Retina (tissue), 1 donor: ENCODE measurements around the gene SPACA4.

Experiments used
- DNase-seq: peaks from one replicate; pipeline ENCODE4 v3.0.0-alpha.2; 2016

The SPACA4 gene

GRCh38 chr19:48598996-48599700 lies 7.4 kb upstream of the SPACA4 start:
- DNase-seq, result no peak

GRCh38 chr19:48600679-48601417 lies 5.7 kb upstream of the SPACA4 start:
- no peak for DNase-seq

- DNase-seq, result no peak
Observed at GRCh38 chr19:48603001-48603400, 3.5 kb upstream of the SPACA4 start.

GRCh38 chr19:48603449-48603848 lies 3.1 kb upstream of the SPACA4 start:
- DNase-seq, result no peak

- no peak for DNase-seq
Observed at GRCh38 chr19:48603850-48604249, 2.7 kb upstream of the SPACA4 start.

GRCh38 chr19:48607359-48607755 lies 815 bp downstream of the SPACA4 start:
- no peak for DNase-seq

GRCh38 chr19:48608798-48609263 lies 2.3 kb downstream of the SPACA4 start:
- DNase-seq, result peak; percentile 69

GRCh38 chr19:48609571-48610108 lies 3.1 kb downstream of the SPACA4 start:
- no peak for DNase-seq

GRCh38 chr19:48611872-48612271 lies 5.3 kb downstream of the SPACA4 start:
- DNase-seq, result no peak

- no peak for DNase-seq
Observed at GRCh38 chr19:48613024-48613851, 6.7 kb downstream of the SPACA4 start.

GRCh38 chr19:48613852-48614435 lies 7.4 kb downstream of the SPACA4 start:
- no peak for DNase-seq

- DNase-seq, result no peak
Observed at GRCh38 chr19:48614436-48615230, 8.1 kb downstream of the SPACA4 start, which contains the start of gene FAM83E. TSS of gene FAM83E (minus strand) at chr19:48615076. CDS start at chr19:48613372, 1,704 bp downstream.

- no peak for DNase-seq
Observed at GRCh38 chr19:48615231-48616040, 8.9 kb downstream of the SPACA4 start.

- no peak for DNase-seq
Observed at GRCh38 chr19:48616041-48616436, 9.5 kb downstream of the SPACA4 start.

- no peak for DNase-seq
Observed at GRCh38 chr19:48616491-48617056, 10.0 kb downstream of the SPACA4 start.

GRCh38 chr19:48617146-48617937 lies 10.8 kb downstream of the SPACA4 start:
- DNase-seq, result no peak

GRCh38 chr19:48618278-48618915 lies 11.9 kb downstream of the SPACA4 start:
- no peak for DNase-seq

- peak; percentile 98 for DNase-seq
Observed at GRCh38 chr19:48618916-48619691, 12.6 kb downstream of the SPACA4 start, which contains the start of the genes RPL18 and SPHK2. TSS of gene RPL18 (minus strand) at chr19:48619178. CDS start at chr19:48619143, 35 bp downstream. TSS of gene SPHK2 (plus strand) at chr19:48619506. CDS start at chr19:48620515, 1,009 bp downstream.
